HTERT RPE-1 (cell line): Measurements from ENCODE around the gene CILP.

Experiments used
- in situ Hi-C: fragments of 300-500 bp; cut with MboI; formaldehyde crosslinking; loops from 4 replicates; pipeline ENCODE4 v1.14.3; 2020; ENCODE audit warnings: low sequenced_read_pairs

Gene CILP

DNA sequence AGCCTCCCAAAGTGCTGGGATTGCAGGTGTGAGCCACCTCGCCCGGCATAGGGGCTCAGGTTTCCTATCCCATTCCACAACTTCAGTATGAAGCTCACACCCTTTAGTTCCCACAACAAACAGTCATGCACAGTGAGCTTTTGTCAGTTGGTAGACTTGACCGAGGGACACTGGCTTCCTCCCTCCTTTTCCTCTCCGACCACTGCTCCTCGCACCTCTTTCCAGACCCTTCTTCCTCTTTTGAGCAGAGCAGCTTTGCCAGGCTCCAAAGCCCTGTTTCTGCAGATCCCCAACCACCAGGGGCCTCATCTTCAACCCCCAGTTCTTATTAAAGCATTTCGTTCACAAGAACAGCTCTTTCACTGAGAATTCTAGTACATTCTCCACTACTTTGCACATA lies 12.7 kb upstream of the CILP start:
- in situ Hi-C loops: no loop called here

- in situ Hi-C loops: no loop called here
Observed at GRCh38 chr15:65222891-65223290, 11.6 kb upstream of the CILP start.

DNA sequence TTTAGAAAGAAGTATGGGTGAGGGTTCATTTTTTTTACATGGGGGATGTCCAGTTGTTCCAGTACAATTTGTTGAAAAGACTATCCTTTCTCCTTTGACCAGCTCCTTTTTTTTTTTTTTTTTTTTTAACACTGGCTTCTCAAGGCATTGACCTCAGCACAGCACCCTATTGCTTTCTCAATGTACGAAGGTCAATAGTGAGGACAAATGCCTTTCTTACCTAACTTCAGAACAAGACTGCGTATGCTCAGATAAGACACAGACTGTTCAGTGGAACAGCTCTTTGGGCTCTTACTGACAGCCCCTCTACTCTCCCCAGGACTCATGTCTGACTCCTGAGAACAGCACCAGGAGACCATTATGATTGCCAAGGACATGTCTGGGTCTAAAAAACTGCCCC lies 10.4 kb upstream of the CILP start:
- in situ Hi-C loops: no loop called here

- in situ Hi-C loops: no loop called here
Observed at GRCh38 chr15:65219137-65219536, 7.9 kb upstream of the CILP start.

- in situ Hi-C loops: no loop called here
Observed at GRCh38 chr15:65217526-65218482, 6.5 kb upstream of the CILP start.

GRCh38 chr15:65215496-65215895 lies 4.2 kb upstream of the CILP start:
- in situ Hi-C loops: no loop called here

- in situ Hi-C loops: no loop called here
Observed at GRCh38 chr15:65214010-65214409, 2.7 kb upstream of the CILP start.

DNA sequence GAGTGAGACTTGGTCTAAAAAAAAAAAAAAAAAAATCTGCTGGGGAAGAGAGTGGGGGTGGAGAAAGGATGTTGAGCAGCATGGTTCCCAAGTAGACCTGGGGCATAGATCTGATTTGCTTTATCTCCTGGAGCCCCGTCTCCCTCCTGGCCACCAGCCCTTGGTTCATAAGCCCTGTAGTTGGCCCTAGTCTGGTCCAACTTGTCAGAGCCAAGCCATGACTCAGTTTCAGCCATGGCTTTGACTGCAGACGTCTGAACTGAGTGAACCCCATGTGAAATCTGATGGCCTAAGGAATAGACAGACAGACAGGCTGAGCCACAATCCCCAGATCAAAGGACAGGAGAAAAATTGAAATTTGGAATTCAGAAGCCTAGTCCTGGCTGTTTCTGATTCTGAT lies 2.0 kb upstream of the CILP start:
- in situ Hi-C loops: no loop called here

GRCh38 chr15:65212097-65212496 lies 824 bp upstream of the CILP start:
- in situ Hi-C loops: no loop called here

- in situ Hi-C loops: no loop called here
Observed at GRCh38 chr15:65211482-65211982, 259 bp upstream of the CILP start.

DNA sequence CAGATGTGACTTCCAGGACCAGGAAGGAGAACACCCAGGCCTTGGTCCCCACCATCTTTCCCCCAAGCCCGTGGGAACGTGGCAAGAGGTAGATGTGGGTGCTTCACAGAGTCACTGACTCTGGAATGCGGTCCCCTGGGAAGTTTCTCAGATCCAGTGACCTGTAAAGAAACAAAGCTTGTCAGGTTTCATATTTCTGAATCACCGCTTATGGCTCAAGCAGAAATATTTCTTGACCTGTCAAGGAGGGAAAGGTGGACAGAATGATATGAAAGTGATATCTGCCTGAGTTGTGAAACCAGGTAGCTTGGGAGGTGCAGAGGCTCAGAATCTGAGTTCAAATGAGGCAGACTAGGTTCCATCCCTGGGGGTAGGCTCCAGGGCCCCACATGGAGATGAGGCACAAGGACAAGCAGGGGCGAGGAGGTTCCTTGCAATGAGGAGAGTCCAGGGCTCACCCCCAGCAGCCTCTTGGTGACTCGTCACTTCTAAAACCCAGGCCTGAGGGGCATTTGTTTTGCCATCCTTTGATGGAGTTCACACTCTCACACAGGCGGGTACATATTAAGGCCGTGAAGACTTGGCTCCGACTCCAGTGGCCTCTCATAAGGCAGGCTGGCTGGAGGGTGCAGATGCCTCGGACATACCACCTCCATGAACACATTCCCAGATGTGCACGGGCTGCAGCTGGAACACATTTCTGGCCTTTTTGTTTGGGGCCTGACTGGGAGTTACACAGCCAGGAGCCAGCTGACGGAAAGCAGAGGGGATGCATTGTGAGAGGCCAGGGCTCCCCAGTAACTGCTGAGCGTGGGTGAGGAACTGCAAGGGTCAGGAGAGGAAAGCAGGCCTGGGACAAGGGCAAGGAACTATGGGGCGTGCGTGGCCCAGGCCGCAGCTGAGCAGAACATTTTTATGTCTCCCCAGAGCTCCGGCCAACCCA lies 1.3 kb downstream of the CILP start:
- in situ Hi-C loops: no loop called here

DNA sequence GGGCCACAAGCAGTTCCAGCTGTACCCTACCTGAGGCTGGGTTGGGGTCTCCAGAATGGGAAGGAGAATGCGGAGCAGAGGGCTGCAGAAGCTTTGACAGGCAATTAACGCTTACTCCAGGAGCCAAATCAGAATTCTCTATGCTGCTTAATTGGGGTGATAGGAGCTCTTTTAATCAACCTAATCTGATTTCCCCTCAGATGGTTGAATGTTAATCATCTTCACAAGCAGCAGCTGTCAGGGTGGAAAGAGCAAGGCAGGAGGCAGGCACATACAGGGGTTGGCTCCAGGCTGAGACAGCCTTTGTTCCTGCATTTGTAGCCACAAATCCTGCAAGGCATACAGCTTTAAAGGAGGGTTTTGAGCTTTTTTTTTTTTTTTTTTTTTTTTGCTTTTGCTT lies 2.6 kb downstream of the CILP start:
- in situ Hi-C loops: no loop called here

DNA sequence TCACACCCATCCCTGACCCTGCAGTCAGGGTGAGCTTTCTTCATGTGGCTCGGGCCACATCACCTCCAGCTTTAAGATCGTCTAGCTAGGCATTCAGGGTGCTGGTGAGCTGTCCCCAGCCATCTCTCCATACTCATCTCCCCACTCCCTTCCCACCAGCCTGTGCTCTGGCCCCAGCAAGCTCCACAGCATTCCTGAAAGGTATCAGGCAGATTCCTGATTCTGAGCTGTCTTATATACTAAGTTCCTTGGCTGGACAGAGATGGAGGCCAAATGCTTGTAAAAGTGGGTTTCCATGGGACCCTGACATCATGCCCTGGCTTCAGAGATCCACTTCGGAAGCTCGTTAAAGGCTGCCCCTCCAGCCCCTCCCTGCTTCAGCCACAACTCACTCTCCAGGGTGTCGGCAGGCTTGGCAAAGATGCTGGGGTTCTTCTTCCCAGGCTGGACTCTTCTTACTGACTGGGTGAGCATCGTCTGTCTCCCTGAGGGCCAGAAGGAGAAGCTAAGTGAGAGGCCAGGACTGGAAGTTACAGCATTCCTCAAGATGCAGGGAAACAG lies 3.9 kb downstream of the CILP start:
- in situ Hi-C loops: no loop called here

DNA sequence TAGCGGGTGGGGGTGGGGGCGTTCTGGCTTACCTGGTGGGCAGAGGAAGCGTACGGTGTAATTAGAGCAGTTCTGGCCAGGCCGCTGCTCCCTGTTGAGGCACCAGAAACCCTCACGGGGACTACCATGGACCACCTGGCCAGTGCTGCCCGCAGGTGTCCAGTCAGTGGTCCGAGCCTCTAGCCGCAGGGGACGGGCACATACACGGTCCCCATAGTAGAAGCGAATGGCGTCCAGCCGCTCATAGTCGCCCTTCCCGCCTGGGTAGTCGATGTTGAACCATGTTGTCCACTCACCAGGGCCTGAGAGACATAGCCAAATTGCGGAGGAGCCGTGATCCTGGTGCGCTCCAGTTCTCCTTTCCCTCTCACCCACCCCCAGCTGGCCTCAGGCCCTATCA lies 4.5 kb downstream of the CILP start:
- in situ Hi-C loops: no loop called here

- in situ Hi-C loops: no loop called here
Observed at GRCh38 chr15:65204931-65205660, 6.2 kb downstream of the CILP start.

DNA sequence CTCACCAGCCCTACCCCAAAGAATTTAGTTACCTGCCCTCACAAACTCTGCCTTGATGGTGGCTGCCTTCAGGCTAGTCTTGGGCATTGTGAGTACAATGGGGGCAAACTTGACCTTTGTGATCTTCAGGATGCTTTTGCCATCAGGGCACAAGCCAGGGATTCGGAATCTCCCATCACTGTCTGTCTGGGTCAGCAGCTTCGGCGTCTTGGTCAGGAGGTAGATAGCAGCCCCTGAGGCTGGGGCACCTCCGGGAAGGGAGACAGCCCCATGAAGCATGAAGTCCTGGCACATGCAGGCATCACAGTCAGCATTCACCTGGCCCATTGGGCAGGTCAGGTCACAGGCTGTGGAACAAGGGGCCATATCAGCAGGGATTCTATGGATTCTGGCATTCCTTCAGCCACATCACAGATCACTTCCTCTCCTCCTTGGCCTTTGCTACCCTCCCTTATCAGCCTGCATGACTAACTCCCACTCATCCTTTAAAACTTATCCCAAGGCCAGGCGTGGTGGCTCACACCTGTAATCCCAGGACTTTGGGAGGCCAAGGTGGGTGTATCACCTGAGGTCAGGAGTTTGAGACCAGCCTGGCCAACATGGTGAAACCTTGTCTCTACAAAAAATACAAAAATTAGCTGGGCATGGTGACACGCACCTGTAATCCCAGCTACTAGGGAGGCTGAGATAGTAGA lies 6.9 kb downstream of the CILP start:
- in situ Hi-C loops: no loop called here

GRCh38 chr15:65201918-65202317 lies 9.4 kb downstream of the CILP start:
- in situ Hi-C loops: no loop called here

- in situ Hi-C loops: no loop called here
Observed at GRCh38 chr15:65198571-65198970, 12.7 kb downstream of the CILP start.

GRCh38 chr15:65197337-65197645 lies 14.0 kb downstream of the CILP start:
- in situ Hi-C loops: no loop called here
